Psoas muscle (tissue), 8 donors: ENCODE results near the gene WEE2. TPM values are rescaled to one million over a fixed set of nuclear protein-coding genes. Genes with fewer than 3 reads are reported as not detected.

Experiments
- ATAC-seq, 4 donors: fragments of 200-7000 bp; cut with Tn5 transposase; one replicate each; pipeline ENCODE4 v1.9.1; 2020; ENCODE audit warnings: moderate library complexity in 3 of 4, mild to moderate bottlenecking in 2 of 4
- DNase-seq, 2 donors: peaks; one replicate each; pipeline ENCODE4 v3.0.0-alpha.2; 2020
- H3K27ac ChIP-seq: fragments of 200-600 bp; one replicate; pipeline ENCODE4 v1.8.0; 2022
- H3K27me3 ChIP-seq, 3 donors: fragments of 200-600 bp in 1 of 3; one replicate each; pipeline versions ENCODE4 v1.6.1 to v1.8.0; 2013 to 2022; ENCODE audit warnings: low read length in 2 of 3, mild to moderate bottlenecking in 2 of 3, moderate library complexity in 1 of 3; ENCODE audit not compliant: insufficient read depth in 3 of 3
- H3K36me3 ChIP-seq, 2 donors: fragments of 200-600 bp in 1 of 2; one replicate each; pipeline versions ENCODE4 v1.6.1 to v1.8.0; 2013 to 2022; ENCODE audit warnings: low read depth in 1 of 2, mild to moderate bottlenecking in 1 of 2, moderate library complexity in 1 of 2; ENCODE audit not compliant: insufficient read depth in 1 of 2
- H3K4me1 ChIP-seq: fragments of 200-600 bp; one replicate; pipeline ENCODE4 v1.8.0; 2022
- H3K4me3 ChIP-seq: fragments of 200-600 bp; one replicate; pipeline ENCODE4 v1.8.0; 2022; ENCODE audit warnings: mild to moderate bottlenecking
- H3K9me3 ChIP-seq: fragments of 200-600 bp; one replicate; pipeline ENCODE4 v1.8.0; 2022
- WGBS, 3 donors: extraction: QIAGEN DNeasy Blood & Tissue Kit; methylation state at CpG; one replicate each; pipeline versions ENCODE4 v1.1.6 to v1.1.7; 2013; 5-methylcytosine and 5-hydroxymethylcytosine counted together
- intact Hi-C, 2 donors: fragments of 100-400 bp; cut with DNase I; formaldehyde crosslinking; loops; one replicate each; pipeline versions ENCODE4 v1.11.0 to v1.14.2; 2022
- polyA plus RNA-seq, 3 donors: library from polyadenylated mRNA; stranded (reverse); fragments of 200-250 nt; gene quantifications; one replicate each; pipeline ENCODE4 v1.2.3, GENCODE V29; 2013
- total RNA-seq, 4 donors: library from RNA; stranded (reverse); fragmentation: NEBNext Ultra II Directional in 2 of 4; extraction: Animal tissue kit (Norgen Biotek cat#: 25700) in 2 of 4; gene quantifications; one replicate each; pipeline versions ENCODE4 v1.2.1 to v1.2.4, GENCODE V29; 2021 to 2023
- TF ChIP-seq, protein P1 (sequence below): fragments of 200-600 bp; IDR thresholded peaks from one replicate; pipeline ENCODE4 v1.8.0; 2022; ENCODE audit warnings: antibody characterized with exemption
- donor health status: healthy with polysubstance abuse.
- donor health status: DM: no; HTN: no; CAD: no; lungs with moderate emphysema.
- donor health status: Bipolar disorder and iron deficiency.
- donor health status: healthy.
- donor health status: DM: yes; HTN: yes; CAD: no.
- donor health status: DM: no; HTN: no; CAD: no.
- donor health status: DM: no; HTN: no; CAD: no.
- donor health status: DM: yes; HTN: yes; CAD: no.

Gene WEE2
- total and polyA plus RNA-seq, 7 donors = not detected

GRCh38 chr7:141715794-141716689 lies 7.9 kb downstream of the WEE2 start:
- H3K4me3 ChIP-seq = no peak overlapping the region
- WGBS, 3 donors = 71 to 75% (median 74%) methylated on average over 6 of the region's 6 CpGs
- no peaks in the 10 kb centered on the region for H3K4me1 ChIP-seq
- H3K27me3 ChIP-seq = no peaks in the 10 kb centered on the region
- ATAC-seq (no peak), DNase-seq (no peak)
- H3K27ac ChIP-seq = no peak overlapping the region
- intact Hi-C loops = no loop called here
- H3K36me3 ChIP-seq = no peaks in the 10 kb centered on the region
- TF ChIP-seq, protein P1, sequence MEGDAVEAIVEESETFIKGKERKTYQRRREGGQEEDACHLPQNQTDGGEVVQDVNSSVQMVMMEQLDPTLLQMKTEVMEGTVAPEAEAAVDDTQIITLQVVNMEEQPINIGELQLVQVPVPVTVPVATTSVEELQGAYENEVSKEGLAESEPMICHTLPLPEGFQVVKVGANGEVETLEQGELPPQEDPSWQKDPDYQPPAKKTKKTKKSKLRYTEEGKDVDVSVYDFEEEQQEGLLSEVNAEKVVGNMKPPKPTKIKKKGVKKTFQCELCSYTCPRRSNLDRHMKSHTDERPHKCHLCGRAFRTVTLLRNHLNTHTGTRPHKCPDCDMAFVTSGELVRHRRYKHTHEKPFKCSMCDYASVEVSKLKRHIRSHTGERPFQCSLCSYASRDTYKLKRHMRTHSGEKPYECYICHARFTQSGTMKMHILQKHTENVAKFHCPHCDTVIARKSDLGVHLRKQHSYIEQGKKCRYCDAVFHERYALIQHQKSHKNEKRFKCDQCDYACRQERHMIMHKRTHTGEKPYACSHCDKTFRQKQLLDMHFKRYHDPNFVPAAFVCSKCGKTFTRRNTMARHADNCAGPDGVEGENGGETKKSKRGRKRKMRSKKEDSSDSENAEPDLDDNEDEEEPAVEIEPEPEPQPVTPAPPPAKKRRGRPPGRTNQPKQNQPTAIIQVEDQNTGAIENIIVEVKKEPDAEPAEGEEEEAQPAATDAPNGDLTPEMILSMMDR = no peak
- H3K9me3 ChIP-seq = no peaks in the 10 kb centered on the region

DNA sequence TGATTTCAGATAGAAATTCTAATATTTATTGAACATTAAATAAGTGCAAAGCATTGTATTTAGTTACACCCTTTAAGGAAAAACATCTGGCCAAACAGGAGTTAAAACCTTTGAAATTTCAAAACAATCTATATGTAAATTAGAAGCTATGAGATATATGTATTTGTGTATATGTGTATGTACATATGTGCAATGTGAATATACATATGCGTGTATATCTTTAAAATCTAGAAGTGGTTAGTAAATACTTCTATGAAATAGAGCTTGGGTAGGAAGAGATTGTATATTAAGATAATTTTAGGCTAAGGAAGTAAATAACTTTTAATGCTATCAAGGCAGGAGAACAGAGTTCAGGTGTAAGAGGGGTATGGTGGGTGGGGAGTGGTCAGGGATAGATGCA lies 9.3 kb downstream of the WEE2 start:
- no peaks in the 10 kb centered on the region for H3K27me3 ChIP-seq
- DNase-seq (no peak), ATAC-seq (no peak)
- no peaks in the 10 kb centered on the region for H3K4me1 ChIP-seq
- intact Hi-C loops = no loop called here
- no peaks in the 10 kb centered on the region for H3K36me3 ChIP-seq
- no peak overlapping the region for H3K4me3 ChIP-seq
- no peak overlapping the region for H3K27ac ChIP-seq
- TF ChIP-seq, protein P1 = no peak
- 92 to 98% (median 96%) methylated on average over 1 of the region's 1 CpG for WGBS, 3 donors
- H3K9me3 ChIP-seq = no peaks in the 10 kb centered on the region

GRCh38 chr7:141722529-141722928 lies 14.4 kb downstream of the WEE2 start:
- DNase-seq (no peak), ATAC-seq (no peak)
- H3K4me3 ChIP-seq = no peak overlapping the region
- no peaks in the 10 kb centered on the region for H3K27me3 ChIP-seq
- H3K27ac ChIP-seq = no peak overlapping the region
- H3K4me1 ChIP-seq = no peaks in the 10 kb centered on the region
- H3K36me3 ChIP-seq = no peaks in the 10 kb centered on the region
- no peaks in the 10 kb centered on the region for H3K9me3 ChIP-seq
- 88 to 95% (median 93%) methylated on average over 2 of the region's 2 CpGs for WGBS, 3 donors
- TF ChIP-seq, protein P1 = no peak
- intact Hi-C loops = no loop called here

- ATAC-seq (no peak), DNase-seq (no peak)
- H3K27ac ChIP-seq = no peak overlapping the region
- no peaks in the 10 kb centered on the region for H3K9me3 ChIP-seq
- no peaks in the 10 kb centered on the region for H3K27me3 ChIP-seq
- WGBS, 3 donors = 90 to 100% (median 100%) methylated on average over 1 of the region's 1 CpG
- intact Hi-C loops = loop anchor here in 1 of 2 donors (5.0 kb wide), 1 partner anchor 582 kb away; no protein-coding TSS in a partner anchor
- no peaks in the 10 kb centered on the region for H3K4me1 ChIP-seq
- H3K36me3 ChIP-seq = no peaks in the 10 kb centered on the region
- no peak overlapping the region for H3K4me3 ChIP-seq
- TF ChIP-seq, protein P1 = no peak
Observed at GRCh38 chr7:141729020-141729419, 20.9 kb downstream of the WEE2 start.
